ENCODE data around the gene ZNF436.
A peak's percentile ranks its signal among the peaks of the same experiment; 100 is the strongest.
"Not testable (repeated sequence)": the region's sequence is repeated elsewhere in the genome, so short reads cannot be mapped to it uniquely, and the experiment has no call there.

Gene ZNF436

DNA sequence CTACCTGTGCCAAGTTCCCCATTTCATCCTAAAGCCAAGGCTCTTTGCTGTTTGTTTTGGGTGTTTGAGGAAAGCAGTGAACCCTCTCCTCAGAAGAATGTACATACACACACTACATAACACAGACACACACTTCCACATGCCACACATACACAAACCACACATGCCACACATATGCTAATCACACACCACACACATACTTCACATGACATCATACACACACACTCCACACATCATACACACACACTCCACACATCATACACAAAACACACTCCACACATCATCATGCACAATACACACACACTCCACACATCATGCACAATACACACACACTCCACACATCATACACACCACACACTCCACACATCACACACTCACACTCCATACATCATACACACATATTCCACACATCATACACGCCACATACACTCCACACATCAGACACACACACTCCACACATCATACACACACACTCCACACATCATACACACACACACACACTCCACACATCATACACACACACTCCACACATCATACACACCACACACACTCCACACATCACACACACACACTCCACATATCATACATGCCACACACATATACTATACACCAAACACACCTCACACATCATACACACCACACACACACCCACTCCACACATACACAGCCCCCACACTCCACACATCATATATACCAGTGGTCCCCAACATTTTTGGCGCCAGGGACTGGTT, 22.7 kb upstream of the ZNF436 start:
- DNase-seq (ENCODE audit: low read depth): no peak

DNA sequence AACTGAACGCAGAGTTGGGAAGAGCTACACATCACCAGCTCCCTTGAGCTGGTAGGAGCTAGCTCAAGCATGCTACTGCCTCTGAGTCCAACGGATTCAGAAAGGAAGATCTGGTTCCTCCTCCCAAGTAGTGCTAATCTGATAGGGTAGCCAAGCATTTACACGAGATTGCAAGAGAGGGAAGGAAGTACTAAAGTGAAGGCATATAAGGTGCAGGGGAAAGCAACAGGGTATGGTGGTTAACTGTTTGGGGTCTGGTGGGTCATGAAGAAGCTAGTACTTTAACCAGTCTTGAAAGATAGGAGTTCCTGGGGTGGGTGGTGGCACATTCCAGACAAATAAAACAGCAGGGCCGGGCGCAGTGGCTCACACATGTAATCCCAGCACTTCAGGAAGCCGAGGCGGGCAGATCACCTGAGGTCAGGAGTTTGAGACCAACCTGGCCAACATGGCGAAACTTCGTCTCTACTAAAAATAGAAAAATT, 20.2 kb upstream of the ZNF436 start:
- DNase-seq (ENCODE audit: low read depth): no peak

DNA sequence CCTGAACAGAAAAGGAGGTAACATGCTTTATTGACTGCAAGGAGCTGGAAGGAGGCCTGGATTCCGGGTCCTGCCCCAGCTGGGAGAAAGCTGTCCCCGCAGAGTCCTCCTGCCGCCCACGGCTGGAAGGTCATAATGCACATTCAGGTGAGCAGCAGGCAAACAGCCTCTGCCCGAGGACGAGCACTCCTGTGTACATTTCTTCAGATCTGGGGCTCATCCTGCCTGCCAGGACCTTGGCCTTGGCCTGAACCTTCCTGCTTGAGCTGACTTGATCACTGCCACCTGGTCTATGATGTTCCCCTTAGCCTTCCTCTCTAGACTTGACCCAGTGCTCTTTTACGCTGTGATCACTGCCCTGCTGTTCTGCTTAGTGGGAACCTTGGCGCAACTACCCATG, 17.9 kb upstream of the ZNF436 start:
- DNase-seq (ENCODE audit: low read depth): no peak

DNA sequence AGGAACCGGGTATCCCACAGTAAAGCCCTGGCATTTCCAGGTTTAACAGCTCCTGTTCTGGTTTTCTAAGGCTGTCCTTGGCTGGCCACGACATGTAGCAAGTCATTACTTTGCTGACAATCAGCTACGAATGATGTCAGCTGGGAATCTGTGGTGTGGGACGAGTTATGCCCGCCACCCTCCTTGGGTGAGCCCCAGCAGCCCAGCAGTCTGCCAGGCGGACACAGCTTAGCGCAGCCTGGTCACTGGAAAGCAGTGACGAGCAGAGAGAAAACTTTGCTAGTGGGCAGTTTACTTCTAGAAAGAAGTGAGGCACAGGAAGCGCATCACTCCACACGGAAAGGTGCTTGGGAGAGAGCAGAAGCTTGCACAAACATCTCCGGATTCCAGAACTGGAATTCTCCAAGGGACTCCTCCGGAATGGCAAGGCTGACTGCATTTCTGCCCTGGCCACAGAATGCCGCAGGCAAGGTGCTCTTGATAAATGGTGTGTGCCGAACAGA, 15.5 kb upstream of the ZNF436 start:
- no peak for DNase-seq (ENCODE audit: low read depth)

DNA sequence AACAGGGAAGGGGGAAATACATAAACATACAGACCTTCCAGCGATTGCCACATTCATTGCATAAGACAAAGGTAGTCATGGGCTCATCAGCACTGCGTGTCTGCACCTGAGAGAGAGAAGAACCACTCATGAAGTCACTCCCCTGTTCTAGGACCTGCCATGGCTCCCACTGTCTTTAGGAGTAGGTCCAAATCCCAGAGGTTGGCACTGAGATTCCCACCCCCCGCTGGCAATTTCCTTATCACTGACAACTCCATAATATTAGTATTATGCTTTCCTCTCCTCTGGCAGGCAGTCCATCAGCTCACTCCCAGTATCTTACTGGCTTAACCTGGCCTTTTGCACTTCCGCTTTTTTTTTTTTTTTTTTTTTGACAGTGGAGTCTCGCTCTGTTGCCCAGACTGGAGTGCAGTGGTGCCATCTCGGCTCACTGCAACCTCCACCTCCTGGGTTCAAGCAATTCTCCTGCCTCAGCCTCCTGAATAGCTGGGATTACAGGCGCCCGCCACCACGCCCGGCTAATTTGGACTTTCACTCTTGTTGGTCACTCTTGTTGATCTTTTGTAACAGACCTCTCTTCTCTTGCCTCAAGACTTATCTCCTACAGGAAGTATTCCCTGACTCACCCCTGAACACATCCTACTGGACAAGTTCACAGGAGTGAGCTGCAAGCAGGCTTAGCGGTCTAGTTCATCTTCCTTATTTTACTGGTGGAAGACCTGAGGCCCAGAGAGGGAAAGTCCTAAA, 14.8 kb upstream of the ZNF436 start:
- no peak for DNase-seq (ENCODE audit: low read depth)

DNA sequence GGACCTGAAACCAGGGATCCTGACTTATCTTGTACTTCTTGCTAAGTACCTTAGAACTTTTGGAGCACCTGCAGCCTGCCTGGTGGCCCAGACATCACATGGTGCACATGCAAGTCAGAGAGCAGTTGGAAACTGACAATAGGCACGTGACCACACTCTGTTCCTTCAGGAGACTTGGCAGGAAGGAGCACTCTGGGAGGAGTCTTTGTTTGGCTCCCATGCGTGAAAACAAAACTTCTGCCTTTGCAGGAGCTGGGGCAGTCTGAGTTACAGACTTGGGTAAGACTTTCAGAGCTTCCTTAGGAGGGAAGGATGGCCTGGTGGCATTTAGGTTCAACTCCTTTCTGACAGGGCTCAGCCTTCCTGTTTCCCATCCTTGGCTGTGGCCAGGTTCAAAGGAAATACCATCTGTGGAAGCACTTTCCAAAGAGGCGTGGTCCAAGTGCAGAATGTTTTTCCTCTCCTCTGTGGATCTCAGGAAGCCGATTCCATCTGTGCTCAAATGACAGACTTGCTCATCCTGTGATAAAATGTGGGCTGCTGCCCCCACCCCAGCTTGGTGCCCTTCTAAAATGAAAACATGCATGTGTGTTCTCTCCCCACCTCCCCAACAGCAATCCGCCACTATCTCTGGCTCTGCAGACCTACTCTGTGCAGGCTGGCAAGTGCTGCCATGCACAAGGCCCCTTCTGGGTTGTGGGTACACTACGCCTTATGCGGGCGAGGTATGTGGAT, 14.1 kb upstream of the ZNF436 start:
- DNase-seq (ENCODE audit: low read depth): no peak

DNA sequence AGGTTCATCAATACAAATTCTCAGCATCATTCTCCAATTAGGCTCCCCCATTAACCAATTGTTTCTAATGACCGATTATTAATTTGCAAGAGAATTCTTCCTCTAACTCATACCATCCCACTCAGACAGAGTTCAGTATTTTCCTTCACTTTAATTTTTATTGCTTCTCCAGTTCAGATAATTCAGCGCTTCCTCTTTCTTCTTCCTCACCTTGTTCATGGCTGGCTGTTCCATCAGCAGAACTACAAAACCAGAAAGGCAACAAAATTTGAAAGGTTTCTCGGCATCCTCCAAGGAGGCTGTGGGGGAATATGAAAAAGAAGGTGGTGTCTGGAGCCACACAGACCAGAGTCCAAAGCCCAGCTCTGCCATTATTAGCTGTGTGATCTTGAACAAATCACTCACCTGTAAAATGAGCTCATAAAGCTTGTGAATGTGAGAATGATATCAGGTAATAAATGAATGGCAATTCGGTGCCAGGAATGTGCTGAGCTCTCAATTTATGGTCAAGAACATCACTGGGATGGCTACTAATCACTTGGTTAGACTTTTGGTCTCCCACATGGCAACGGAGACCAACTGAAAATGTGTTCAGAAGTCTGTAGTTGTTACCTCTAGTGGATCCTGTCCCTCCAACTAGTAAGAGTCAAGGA, 11.7 kb upstream of the ZNF436 start:
- DNase-seq (ENCODE audit: low read depth): no peak

DNA sequence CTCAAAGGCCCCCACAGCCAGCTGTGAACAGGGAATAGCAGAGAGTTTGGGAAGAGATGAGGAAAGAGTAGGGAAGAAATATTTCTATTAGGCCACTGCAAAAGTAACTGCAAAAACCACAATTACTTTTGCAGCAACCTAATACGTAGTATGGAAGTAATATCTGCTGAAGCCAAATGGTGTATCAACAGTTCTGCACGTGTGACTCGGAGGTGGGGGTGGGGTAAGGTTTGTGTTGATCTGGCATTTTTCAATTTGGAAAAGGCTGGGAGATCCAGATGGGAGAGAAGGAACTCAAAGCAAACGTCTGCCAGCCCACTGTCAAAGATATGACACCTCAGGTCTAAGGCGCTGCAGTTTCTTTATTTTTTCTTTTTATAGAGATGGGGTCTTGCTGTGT, 11.1 kb upstream of the ZNF436 start:
- no peak for DNase-seq (ENCODE audit: low read depth)

DNA sequence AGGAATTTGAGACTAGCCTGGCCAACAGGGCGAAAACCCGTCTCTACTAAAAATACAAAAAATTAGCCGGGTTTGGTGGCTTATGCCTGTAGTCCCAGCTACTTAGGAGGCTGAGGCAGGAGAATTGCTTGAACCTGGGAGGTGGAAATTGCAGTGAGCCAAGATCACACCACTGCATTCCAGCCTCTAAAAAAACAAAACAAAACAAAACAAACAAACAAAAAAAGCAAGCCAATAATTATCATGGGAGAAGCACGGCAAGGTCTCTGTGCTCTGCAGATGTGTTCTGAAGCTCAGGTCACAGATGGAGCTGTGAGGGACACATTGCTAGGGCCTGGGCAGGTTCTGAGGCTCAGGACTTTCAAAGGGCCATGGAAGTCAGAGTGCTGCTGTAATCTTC, 10.6 kb upstream of the ZNF436 start:
- not testable (repeated sequence) for DNase-seq (ENCODE audit: low read depth)

DNA sequence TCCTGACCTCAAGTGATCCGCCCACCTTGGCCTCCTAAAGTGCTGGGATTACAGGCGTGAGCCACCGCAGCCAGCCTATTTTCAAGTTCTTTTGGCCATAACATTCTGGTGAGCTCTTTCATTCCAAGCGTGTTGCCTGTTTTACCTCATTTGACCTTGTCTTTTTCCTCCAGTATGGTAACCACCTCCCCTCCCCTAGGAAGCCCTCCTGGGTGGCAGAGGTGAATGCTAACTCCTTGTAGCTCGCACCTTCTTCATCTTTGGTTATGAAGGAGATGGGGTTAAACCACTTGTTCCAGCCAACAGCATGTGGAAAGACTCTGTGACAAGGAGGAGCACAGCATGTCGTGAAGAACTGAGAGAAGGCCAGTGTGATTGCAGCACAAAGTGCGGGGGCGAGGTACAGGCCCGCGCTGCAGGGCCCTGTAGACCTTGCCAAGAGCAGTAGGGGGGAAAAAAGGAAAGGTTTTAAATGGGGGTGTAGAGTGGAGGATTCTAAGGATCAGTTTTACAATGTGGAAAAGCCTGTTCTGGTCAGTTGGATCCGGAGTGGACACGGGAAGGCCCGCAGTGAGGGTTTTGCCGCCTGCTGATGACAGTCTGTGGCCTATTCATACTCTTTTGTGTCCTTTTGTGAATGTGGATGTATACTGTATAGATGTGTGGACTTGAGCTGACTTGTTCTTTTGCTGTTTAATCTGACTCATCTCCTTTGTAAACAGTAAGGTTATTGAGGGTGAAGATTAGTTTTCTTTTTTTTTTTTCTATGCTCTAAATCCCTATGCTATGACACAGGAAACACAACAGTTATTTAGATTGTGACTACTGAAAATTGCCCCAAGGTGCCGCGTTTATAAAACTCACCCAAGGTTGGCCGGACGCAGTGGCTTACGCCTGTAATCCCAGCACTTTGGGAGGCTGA, 7.5 kb upstream of the ZNF436 start:
- no peak for DNase-seq (ENCODE audit: low read depth)

DNA sequence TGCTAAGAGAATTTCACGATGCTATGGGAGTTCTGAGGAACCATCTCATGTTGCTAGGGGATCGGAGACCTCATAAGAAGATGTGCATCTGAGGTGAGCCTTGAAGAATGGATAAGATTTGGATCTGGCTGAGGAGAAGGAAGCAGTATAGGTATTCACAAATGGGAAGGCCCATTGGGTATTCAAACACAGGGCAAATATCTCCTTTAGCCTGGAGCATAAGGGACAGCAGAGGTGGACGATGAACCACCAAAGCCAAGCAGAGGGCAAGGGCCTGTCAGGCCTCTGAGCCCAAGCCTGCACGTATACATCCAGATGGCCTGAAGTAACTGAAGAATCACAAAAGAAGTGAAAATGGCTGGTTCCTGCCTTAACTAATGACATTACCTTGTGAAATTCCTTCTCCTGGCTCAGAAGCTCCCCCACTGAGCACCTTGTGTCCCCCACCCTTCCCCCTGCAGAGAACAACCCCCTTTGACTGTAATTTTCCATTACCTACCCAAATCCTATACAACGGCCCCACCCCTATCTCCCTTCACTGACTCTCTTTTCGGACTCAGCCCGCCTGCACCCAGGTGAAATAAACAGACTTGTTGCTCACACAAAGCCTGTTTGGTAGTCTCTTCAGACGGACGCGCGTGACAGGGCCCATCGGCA, 4.6 kb upstream of the ZNF436 start:
- not testable (repeated sequence) for DNase-seq (ENCODE audit: low read depth)

DNA sequence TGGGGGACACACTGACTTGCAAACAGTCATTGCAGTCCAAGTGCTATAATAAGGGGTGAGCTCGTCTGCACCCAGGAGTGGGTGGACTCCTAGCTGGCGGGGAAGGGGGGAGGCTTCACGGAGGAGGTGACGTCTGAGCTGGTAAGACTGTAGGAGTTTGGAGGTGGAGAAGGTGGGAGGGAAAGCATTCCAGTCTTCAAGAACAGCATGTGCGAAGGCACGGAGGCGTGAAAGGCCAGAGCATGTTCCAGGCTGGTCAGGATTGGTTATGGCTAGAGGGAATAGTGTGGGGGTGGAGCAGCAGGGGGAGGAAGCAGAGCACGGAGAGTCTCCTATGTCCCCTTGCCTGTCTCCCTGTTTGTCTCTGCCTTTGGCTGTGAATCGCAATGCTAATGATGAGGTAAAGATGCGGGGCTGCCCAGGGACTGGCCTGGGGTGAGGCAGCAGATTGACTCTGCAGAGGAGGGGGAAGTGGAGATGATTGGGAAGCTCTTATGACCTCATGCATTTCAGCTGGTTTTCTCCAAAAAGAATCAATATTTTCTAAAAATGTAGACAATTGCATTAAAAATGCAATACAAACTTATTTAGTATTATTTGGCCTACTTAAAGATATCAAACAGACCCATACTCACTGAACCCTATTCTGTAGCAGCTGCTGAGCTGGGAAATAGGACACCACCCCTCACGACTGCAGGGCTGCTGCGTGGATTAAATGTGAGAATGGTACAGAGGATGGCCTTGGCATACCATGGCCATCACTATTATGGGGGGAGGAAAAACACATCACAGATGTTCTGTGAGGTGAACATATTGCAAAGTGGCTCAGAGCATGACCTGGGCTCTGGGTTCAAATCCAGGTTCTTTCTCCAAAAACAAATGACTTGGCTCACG, 2.6 kb upstream of the ZNF436 start:
- DNase-seq (ENCODE audit: low read depth): no peak

DNA sequence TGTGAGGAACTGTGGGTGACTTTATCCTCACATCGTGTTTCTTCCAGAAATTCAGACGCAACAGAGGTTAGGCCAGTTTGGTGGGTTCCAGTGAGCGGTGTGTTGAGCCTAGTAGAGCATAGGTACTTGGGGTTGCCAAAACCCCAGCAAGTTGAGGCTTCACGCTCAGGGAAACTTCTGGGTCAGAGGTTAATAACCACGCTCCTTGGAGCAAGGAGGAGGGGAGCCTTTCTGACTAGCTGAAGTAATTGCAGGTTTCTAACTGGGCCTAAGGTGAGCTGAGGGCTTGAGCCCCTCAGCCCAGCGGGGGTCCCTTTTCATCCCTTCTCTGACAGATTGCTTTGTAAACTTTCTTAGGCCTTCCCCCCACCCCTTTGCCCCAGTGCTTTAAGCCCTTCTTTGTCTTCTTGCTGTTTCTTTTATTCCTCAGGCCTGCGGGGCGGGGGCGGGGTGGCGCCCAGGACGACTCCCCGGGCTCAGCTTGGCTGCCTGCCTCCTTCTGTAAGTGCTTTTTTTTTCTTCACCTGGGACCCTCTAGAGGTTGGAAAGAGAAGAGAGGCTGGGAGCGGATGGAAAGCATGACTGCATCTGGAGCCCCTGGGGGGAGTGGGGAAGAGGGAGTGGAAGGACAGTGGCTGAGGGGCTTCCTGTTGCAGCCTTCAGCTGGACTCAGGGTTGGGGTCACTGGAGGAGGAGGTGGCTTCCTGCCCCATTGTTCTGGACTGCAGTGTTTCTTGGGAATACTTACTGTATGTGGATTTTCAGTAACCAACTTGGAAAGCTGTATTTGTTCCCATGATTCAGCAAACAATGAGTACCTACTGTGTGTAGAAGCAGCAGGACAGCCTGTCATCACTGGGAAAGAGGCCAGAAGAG, 1.3 kb upstream of the ZNF436 start:
- no peak for DNase-seq (ENCODE audit: low read depth)

DNA sequence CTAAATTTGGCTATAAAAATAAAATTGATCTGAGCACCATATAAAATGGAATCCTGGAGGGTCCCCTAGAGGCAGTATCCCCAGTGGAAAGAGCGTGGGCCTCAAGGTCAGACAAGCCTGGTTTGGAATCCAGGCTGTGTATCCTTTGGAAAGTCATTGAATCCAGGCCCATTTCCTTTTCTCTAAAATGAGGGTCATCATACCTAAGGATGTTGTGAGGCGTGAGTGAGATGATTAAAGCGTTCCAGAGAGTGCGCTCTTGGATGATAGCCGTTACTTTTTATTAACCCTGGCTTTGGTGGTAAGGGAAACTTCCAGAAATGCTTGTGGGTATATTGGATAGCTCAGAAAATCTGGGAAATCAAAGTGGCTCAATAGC, 683 bp upstream of the ZNF436 start:
- no peak for DNase-seq (ENCODE audit: low read depth)

DNA sequence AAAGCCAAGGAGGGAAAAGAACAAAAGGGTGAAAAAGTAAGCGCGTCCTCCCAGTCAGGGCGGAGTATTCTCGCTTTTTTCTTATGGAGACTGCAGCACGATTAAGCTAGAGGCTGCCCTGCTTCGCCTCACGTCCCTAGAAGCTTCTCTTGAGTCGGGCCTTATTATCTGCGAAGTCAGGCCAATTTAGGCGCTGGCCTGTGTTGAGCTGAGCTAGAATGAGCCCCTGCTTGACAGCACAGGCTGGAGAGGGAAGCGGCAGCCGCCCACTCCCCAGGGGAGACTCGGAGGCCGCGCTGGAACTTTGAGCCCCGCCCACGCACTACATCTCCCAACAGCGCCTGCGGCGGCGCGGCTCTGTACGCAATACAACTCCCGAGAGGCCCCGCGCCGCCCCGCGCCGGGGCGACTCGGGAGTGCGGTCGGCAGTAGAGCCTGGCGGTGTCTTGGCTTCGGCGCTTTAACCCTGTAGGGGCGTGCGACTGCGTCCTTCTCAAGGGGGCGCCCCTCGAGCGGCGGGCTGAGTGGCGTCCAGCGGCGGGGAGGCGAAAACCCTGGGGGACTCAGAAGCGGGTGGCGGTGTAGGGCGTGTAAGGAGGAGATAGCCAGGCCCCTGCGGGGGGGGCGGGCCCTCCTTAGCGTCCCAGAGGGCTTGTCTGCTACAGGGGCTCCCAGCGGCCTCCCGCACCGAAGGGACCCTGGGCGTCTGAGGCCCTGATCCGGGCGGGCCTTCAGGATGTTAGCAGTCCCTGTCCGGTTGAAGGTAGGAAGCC, 888 bp downstream of the ZNF436 start:
- DNase-seq (ENCODE audit: low read depth): peak; percentile 77

DNA sequence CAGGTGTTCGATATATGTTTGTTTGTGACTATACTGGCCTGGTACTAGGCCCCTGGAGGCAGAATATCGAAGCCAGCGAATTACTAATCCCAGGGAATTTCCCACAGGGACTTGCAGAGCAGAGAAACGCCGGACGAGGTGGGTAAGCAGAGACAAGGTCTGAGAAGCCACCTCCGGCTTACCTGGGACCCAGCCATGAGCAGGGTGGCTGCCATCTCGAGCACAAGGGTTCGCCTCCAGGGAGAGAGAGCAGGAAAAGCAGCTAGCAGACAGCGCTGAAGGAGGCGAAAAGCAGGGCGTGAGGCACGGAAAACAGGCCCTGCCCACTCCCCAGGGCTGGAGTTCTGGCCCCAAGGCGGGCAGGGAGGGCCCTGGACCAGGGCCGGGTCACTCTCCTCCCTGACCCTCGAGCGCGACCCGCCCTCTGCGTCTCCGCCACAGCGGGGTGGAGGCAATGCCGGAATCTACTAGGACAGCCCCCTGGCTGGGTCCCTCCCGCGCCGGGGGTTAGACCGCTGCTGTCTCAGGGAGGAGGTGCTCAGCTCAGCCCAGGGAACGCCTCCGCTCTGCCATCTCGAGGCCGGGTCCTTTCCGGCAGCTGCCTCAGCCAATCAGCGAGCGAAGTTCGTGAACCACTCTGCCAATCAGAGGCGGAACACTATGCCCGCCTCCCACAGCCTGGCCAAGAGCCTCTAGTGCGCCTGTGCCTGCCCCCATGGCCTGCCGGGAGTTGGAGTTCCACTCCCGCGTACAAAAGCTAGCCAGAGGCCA, 1.7 kb downstream of the ZNF436 start:
- DNase-seq (ENCODE audit: low read depth): peak; percentile 96

DNA sequence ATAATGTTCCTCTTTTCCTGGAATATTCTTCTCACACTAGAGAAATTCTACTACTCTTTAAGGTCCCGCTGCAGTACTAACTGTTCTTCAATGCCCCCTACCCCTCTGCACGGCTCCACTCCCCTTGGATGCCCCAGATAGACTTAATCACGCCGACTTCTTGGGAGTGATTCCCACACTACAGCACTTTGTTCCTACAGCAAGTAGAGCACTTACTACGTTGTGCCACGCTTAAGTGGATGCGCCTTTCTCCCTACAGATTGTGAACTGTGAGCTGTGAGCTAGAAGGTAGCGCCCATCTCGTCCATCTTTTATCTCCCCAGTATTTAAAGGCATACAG, 2.2 kb downstream of the ZNF436 start:
- DNase-seq (ENCODE audit: low read depth): no peak

Measured in stimulated activated CD8-positive, alpha-beta memory T cell treated with anti-CD3 and anti-CD28 coated beads, Interleukin-12 subunit alpha, Interleukin-12 subunit beta, amount 100 ng/mL, for 1 hour (primary cell).